ENCODE results near the gene OR52I1. TPM values are rescaled to one million over a fixed set of nuclear protein-coding genes. Genes with fewer than 3 reads are reported as not detected.

The OR52I1 gene, protein sequence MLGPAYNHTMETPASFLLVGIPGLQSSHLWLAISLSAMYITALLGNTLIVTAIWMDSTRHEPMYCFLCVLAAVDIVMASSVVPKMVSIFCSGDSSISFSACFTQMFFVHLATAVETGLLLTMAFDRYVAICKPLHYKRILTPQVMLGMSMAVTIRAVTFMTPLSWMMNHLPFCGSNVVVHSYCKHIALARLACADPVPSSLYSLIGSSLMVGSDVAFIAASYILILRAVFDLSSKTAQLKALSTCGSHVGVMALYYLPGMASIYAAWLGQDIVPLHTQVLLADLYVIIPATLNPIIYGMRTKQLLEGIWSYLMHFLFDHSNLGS
- total RNA-seq (ENCODE audit: unreplicated experiment), result not detected
- long read RNA-seq, result 0 reads

DNA sequence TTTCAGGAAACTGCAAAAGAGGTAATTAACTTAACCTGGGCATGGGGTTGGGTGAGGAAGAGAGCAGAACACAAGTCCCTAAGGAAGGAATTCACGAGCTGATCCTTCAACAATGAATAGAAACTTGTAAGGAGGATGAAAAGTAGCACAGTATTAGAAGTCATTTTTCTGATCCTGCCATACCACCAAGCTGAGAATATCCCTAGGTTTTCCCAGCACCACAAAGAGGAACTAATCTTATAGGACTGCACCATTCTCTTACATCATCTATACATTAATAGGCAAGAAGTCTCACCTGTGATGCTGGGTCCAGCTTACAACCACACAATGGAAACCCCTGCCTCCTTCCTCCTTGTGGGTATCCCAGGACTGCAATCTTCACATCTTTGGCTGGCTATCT lies at the start of gene OR52I1:
OR52I1 (plus strand) TSS at position 301 of the 400 bp plus-strand sequence; CDS start at position 301, 0 bp downstream.
- TF ChIP-seq, protein P1, sequence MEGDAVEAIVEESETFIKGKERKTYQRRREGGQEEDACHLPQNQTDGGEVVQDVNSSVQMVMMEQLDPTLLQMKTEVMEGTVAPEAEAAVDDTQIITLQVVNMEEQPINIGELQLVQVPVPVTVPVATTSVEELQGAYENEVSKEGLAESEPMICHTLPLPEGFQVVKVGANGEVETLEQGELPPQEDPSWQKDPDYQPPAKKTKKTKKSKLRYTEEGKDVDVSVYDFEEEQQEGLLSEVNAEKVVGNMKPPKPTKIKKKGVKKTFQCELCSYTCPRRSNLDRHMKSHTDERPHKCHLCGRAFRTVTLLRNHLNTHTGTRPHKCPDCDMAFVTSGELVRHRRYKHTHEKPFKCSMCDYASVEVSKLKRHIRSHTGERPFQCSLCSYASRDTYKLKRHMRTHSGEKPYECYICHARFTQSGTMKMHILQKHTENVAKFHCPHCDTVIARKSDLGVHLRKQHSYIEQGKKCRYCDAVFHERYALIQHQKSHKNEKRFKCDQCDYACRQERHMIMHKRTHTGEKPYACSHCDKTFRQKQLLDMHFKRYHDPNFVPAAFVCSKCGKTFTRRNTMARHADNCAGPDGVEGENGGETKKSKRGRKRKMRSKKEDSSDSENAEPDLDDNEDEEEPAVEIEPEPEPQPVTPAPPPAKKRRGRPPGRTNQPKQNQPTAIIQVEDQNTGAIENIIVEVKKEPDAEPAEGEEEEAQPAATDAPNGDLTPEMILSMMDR (IDR thresholded peaks at IDR 0.05; ENCODE audit: unreplicated experiment), result no peak
- no peak within 1 kb of the TSS for H3K27ac Mint-ChIP-seq (ENCODE audit: unreplicated experiment)

DNA sequence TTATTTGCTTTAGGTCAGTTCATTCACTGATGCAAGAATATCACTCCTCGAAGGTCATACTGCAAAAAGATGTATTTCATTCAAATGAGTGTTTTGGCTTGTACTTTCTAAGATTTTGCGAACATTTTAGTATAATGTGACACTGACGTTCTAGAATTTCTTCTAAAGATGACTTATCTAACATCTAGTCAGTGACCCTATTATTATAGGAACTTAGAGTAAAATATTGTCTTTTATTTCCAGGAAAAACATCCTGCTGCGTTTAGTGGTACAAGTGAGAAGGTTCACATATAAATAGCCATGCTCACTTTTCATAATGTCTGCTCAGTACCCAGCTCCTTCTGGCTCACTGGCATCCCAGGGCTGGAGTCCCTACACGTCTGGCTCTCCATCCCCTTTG lies 48.9 kb upstream of the OR52I1 start, which contains the start of gene OR52M1:
OR52M1 (plus strand) TSS at position 301 of the 400 bp plus-strand sequence; CDS start at position 301, 0 bp downstream.
- TF ChIP-seq, protein P1 (IDR thresholded peaks at IDR 0.05; ENCODE audit: unreplicated experiment), result no peak
- no peaks in the 10 kb centered on the region for H3K4me1 Mint-ChIP-seq (ENCODE audit: unreplicated experiment)
- DNase-seq (ENCODE audit: low spot score), result no peak
- no peaks in the 10 kb centered on the region for H3K9me3 Mint-ChIP-seq (ENCODE audit: unreplicated experiment)
- H3K4me3 Mint-ChIP-seq (ENCODE audit: unreplicated experiment), result no peak within 1 kb of the TSS
- no peaks in the 10 kb centered on the region for H3K36me3 Mint-ChIP-seq (ENCODE audit: low read depth, unreplicated experiment)
- no peak within 1 kb of the TSS for H3K27ac Mint-ChIP-seq (ENCODE audit: unreplicated experiment)
- H3K27me3 Mint-ChIP-seq (ENCODE audit: unreplicated experiment), result peaks cover 1% of the 10 kb centered on the region

More for the DNA sequence above, at the start of gene OR52I1:
- no peak for DNase-seq (ENCODE audit: low spot score)
- H3K36me3 Mint-ChIP-seq (ENCODE audit: low read depth, unreplicated experiment), result no peaks in the 10 kb centered on the region
- no peaks in the 10 kb centered on the region for H3K9me3 Mint-ChIP-seq (ENCODE audit: unreplicated experiment)
- H3K27me3 Mint-ChIP-seq (ENCODE audit: unreplicated experiment), result no peaks in the 10 kb centered on the region
- no peak within 1 kb of the TSS for H3K4me3 Mint-ChIP-seq (ENCODE audit: unreplicated experiment)
- H3K4me1 Mint-ChIP-seq (ENCODE audit: unreplicated experiment), result peaks cover 9% of the 10 kb centered on the region

DNA sequence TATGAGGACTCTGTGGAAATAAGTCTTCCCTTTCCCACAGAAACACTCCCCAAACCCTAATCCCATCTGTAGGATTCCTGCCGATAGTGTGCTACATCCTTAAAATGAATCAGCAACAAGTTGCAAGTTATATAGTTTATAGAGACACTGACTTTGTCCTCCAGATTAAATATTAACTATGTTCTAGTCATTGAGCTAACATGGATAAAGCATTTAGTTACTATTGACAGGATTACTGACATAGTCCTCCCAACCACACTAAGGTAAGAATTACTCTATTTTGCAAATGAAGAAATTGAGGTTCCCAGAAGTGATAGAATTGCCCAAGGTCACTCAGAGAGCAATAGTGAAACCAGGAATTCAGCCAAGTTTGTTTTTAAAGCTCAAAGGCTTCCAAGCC lies 47.0 kb upstream of the OR52I1 start:
- TF ChIP-seq, protein P1 (IDR thresholded peaks at IDR 0.05; ENCODE audit: unreplicated experiment), result no peak
- no peaks in the 10 kb centered on the region for H3K4me1 Mint-ChIP-seq (ENCODE audit: unreplicated experiment)
- H3K4me3 Mint-ChIP-seq (ENCODE audit: unreplicated experiment), result no peak overlapping the region
- no peak overlapping the region for H3K27ac Mint-ChIP-seq (ENCODE audit: unreplicated experiment)
- no peaks in the 10 kb centered on the region for H3K36me3 Mint-ChIP-seq (ENCODE audit: low read depth, unreplicated experiment)
- no peaks in the 10 kb centered on the region for H3K9me3 Mint-ChIP-seq (ENCODE audit: unreplicated experiment)
- no peaks in the 10 kb centered on the region for H3K27me3 Mint-ChIP-seq (ENCODE audit: unreplicated experiment)
- DNase-seq (ENCODE audit: low spot score), result no peak

DNA sequence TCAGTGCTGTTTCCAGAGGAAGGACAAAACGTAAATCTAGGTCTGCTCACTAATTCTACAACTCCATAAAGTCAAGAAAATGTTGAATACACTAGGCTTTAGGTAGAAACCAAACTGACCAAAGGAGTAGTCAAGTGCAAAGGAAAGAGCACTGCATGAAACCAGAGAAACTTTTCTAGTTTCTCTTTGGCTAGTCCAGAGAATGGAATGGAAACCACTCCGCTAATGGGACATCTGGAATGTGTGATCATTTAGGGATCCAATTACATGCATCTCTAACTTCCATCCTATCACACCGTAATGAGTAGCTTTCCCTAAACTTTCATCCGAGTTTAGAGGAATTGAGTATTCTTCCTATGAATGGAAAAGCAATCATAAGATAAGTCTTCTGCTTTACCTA lies 46.4 kb upstream of the OR52I1 start:
- Mint-ChIP-seq H3K27ac (ENCODE audit: unreplicated experiment) (no peak overlapping the region), H3K4me3 (ENCODE audit: unreplicated experiment) (no peak overlapping the region), H3K9me3 (ENCODE audit: unreplicated experiment) (no peaks in the 10 kb centered on the region), H3K4me1 (ENCODE audit: unreplicated experiment) (no peaks in the 10 kb centered on the region), H3K36me3 (ENCODE audit: low read depth, unreplicated experiment) (no peaks in the 10 kb centered on the region), H3K27me3 (ENCODE audit: unreplicated experiment) (no peaks in the 10 kb centered on the region)
- no peak for DNase-seq (ENCODE audit: low spot score)
- TF ChIP-seq, protein P1 (IDR thresholded peaks at IDR 0.05; ENCODE audit: unreplicated experiment), result no peak

DNA sequence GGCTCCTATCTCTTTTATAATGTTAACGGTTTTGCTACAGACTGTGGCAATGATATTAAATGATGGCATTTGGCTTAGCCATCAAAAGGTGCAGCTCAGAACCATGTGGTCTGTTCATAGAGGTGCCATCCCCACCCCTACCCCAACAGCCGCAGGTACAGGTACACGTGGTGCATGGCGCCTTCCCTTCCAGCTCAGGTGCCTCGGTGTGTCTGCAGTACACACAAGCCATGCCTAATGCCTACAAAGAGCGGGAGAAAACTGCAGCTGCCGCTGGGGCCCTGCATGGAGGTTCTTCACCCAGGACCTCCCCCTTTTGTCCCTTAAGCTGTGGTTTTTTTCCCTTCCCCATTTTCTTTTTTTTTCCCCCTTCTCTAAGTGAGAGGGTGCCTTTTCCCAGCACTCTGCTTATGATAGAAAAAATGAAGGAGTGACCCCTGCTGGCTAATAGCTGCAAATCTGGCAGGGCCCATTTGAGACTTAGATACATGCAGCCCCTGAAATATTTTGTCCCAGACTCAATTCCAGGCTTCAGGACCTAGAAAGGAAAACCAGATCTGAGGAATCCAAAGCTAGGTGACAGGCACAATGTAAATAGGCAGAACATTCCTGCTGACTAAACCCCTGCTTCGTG lies 42.4 kb upstream of the OR52I1 start:
- Mint-ChIP-seq H3K9me3 (ENCODE audit: unreplicated experiment) (no peaks in the 10 kb centered on the region), H3K36me3 (ENCODE audit: low read depth, unreplicated experiment) (no peaks in the 10 kb centered on the region), H3K27ac (ENCODE audit: unreplicated experiment) (no peak overlapping the region), H3K4me1 (ENCODE audit: unreplicated experiment) (no peaks in the 10 kb centered on the region), H3K4me3 (ENCODE audit: unreplicated experiment) (no peak overlapping the region), H3K27me3 (ENCODE audit: unreplicated experiment) (peaks cover 3% of the 10 kb centered on the region)
- TF ChIP-seq, protein P1 (IDR thresholded peaks at IDR 0.05; ENCODE audit: unreplicated experiment), result peak; percentile 41
- no peak for DNase-seq (ENCODE audit: low spot score)
